NCI-H2171 treated with DMSO at 0.1 percent for 48 hours (cell line): ENCODE measurements around the gene CTTNBP2NL.

Experiments
- DNase-seq: peaks from one replicate; lab custom pipeline; 2025; lab: John Stamatoyannopoulos, UW

The CTTNBP2NL gene, protein sequence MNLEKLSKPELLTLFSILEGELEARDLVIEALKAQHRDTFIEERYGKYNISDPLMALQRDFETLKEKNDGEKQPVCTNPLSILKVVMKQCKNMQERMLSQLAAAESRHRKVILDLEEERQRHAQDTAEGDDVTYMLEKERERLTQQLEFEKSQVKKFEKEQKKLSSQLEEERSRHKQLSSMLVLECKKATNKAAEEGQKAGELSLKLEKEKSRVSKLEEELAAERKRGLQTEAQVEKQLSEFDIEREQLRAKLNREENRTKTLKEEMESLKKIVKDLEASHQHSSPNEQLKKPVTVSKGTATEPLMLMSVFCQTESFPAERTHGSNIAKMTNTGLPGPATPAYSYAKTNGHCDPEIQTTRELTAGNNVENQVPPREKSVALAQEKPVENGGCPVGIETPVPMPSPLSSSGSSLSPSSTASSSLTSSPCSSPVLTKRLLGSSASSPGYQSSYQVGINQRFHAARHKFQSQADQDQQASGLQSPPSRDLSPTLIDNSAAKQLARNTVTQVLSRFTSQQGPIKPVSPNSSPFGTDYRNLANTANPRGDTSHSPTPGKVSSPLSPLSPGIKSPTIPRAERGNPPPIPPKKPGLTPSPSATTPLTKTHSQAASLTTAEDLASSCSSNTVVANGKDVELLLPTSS

DNA sequence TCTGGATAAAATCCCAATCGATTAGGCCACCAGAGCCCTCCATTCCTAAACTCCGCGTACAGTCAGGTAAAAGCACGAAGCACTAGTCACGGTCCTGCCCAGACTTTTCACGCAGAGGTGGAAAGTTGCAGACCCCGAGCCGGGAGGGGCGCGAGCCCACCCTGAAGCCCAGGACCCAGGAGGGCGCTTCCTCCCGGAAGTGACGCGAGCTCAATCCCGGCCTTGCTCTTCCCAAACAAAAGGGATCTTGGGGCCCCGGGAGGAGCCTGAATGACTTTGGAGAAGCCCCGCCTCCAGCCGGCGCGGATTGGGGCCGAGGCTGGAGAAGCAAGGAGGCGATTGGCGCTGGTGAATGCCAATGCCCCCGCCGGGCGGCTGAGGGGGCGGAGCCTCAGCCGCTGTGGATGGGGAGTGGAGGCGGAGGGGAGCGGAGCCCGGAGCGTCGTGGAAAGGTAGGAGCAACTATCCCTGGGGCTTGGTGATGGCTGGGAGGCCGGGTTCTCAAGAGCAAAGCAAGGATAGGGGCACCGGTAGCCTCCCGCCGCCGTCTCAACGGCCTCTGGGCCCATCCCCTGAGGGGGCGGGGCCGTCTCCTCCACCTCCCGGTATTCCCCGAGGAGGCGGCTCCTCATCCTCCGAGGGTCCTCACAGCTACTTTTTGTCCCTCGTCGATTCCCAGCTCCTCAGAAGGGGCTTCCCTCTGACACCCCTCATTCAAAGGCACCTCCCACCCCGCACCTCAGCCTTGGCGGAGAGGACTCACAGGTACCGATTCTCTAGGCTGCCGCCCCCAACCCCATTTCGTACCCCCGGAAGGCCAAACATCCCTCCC, at the start of gene CTTNBP2NL:
Gene CTTNBP2NL (plus strand): TSS at position 394 of the 832 bp plus-strand sequence. CDS start 19,952 bp downstream, outside the sequence.
- peak; percentile 97 for DNase-seq

- DNase-seq: no peak
Observed at GRCh38 chr1:112346801-112347350, 49.1 kb upstream of the CTTNBP2NL start.

- no peak for DNase-seq
Observed at GRCh38 chr1:112356765-112357164, 39.2 kb upstream of the CTTNBP2NL start.

GRCh38 chr1:112357467-112357866, 38.5 kb upstream of the CTTNBP2NL start:
- no peak for DNase-seq

- DNase-seq: no peak
Observed at GRCh38 chr1:112358061-112358770, 37.8 kb upstream of the CTTNBP2NL start.

- peak; percentile 18 for DNase-seq
Observed at GRCh38 chr1:112358798-112359408, 37.1 kb upstream of the CTTNBP2NL start.

- DNase-seq: no peak
Observed at GRCh38 chr1:112359961-112360767, 35.9 kb upstream of the CTTNBP2NL start.

DNA sequence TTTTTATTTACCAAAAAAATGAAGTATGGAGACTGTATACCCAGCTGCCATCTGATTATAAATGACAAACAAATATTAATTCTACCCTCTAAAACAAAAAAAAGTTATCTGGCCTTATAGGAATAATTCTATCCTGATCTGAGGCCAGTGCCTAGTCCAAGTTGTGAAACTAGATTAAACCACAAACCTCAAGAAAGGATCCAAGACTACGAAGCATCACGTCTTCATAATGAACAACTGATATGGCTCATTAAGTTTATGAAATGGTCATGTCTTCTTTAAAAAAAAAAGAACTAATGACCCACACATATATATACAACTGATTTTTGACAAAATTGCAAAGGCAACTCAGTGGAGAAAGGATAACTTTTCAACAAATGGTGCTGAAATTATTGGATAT, 32.4 kb upstream of the CTTNBP2NL start:
- no peak for DNase-seq

DNA sequence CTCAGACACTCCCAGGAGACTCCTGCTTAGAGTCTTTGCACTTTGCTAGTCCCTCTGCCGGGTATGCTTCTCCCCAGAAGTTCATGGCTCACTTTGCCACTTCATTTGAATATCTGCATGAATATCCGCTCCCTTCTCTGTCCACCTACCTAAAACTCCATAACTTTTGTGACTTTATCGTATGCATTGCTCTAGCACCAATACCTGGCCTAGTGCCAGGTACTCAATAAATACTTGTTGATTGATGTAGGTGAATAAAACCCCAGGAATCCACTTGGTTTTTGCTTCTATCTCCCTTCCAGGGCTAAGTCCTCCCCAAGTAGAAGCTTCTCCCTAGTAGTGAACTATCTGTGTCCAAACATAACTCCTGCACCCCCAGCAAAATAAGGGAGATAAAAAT, 27.8 kb upstream of the CTTNBP2NL start:
- DNase-seq: no peak

DNA sequence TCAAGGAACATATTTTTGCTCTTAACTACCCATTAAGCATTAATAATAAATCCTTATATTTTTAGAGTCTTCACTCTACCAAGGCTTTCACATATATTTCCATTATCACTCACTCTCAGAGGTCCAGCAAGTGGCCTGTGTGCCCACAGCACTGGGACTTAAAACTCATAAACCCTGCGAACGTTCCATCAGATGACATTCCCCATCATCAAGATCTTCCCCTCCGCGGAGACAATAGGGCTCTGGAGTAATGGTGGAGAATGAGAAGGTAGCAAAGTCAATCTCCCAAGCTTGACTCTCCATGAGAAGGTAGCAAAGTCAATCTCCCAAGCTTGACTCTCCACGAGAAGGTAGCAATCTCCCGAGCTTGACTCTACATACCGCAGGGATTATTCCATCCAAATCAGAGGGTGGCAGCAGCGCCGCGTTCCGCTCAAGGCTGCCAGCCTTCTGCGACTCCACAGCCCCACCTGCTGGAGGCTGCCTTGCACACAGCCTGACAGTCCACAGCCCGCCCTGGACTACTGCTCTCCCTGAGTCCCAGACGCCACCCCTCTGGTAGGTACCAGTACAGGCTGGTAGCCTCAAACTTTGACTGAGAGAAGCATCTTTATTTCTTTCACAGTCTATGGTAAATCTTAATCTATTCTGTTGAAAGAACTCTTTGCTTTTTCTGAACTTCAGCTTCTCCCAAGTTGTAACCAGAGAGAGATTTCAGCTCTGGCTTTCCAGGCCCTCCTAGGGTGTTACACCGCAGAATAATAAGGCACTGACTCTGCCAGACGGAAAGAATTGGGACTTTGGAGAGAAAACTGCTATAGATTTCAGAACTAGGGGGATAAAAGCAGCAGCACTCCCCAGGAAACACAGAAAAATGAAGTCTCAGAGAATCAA, 26.4 kb upstream of the CTTNBP2NL start:
- peak; percentile 75 for DNase-seq

DNA sequence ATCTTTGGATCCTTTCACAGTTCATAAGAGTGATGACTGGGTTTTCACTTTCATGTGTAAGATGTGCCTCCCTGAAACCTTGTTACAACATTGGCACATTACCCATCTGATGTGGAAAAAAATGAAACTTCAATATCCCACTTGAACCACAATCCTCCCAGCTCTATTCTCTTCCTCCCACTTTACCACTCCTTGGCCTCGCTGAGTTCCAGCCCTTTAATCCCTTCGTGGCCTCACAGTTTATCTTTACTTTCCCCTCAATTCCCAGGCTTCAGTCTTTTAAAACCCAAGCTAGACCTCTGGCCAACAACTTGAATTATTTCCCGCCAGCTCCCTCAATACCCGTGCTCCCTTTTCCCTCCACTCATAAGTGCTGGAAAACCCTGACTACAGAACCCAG, 25.0 kb upstream of the CTTNBP2NL start:
- DNase-seq: no peak

- no peak for DNase-seq
Observed at GRCh38 chr1:112371775-112372174, 24.2 kb upstream of the CTTNBP2NL start.

GRCh38 chr1:112373806-112374205, 22.2 kb upstream of the CTTNBP2NL start:
- no peak for DNase-seq

GRCh38 chr1:112375701-112376100, 20.3 kb upstream of the CTTNBP2NL start:
- no peak for DNase-seq

DNA sequence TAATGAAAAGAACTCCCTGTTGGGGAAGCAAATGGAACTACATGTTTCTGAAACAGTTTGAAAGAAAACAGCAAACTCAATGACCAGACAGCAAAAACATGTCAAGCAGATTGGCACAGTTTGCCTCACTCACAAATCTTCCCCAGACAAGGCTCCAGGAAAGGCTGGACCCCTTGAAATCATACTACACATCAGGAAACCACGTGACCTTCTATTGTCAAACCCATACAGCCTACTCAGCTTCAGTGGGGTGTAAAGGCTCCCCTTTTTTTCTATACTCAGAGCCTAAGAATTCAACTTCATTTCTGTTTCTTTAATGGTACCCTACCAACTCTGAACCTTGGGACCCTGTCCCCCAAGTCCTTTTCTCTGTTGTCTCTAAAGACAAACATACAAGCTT, 15.7 kb upstream of the CTTNBP2NL start:
- no peak for DNase-seq

GRCh38 chr1:112381324-112382076, 14.5 kb upstream of the CTTNBP2NL start:
- DNase-seq: no peak

DNA sequence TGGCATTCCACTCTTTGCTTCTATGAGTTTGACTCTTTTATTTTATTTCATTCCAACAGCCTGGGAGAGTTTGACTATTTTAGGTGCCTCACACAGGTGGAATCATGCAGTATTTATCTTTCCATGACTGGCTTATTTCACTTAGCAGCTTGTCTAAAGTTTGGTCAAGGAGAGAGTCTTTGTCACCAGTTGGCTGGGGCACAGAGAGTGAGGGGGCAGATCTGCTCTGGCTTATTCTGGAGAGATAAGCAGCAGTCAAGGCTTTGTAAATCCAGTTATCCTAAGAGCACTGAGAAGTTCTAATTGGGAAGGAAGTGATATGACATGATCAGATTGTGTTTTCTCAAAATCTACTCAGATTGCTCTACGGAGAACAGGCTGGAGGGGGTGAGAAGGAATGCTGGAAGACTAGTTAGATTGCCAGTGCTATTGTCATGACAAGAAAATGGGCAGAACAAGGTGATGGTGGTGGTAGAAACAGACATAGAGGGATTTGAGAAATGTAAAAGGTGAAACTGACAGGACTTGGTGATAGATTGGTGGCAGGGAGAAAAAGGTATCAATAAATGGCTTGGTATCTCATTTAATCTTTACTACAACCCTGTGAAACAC, 12.1 kb upstream of the CTTNBP2NL start:
- no peak for DNase-seq
